IMR-90 (cell line): ENCODE data around the gene AGFG1. TPM values are rescaled to one million over a fixed set of nuclear protein-coding genes. Genes with fewer than 3 reads are reported as not detected.

Source experiments
- ATAC-seq: fragments of 200-7000 bp; cut with Tn5 transposase; 2 replicates; pipeline ENCODE4 v1.9.1; 2020; ENCODE audit warnings: low read depth, mild to moderate bottlenecking, moderate library complexity
- BruUV-seq: library from RNA; stranded (reverse); fragments of 400-500 nt; replicated peaks from 2 replicates; lab custom pipeline; 2021; lab: Mats Ljungman, UMichigan
- CTCF ChIA-PET: fragments of 300-600 bp; formaldehyde crosslinking; extraction: SDS; loops from one replicate; lab custom pipeline; 2021; ENCODE audit warnings: antibody characterized with exemption; lab: Yijun Ruan, JAX
- POLR2A ChIA-PET: fragments of 300-600 bp; sonication (Branson Sonifier 250); formaldehyde crosslinking; loops from one replicate; lab custom pipeline; 2022; ENCODE audit warnings: antibody characterized with exemption; ENCODE audit not compliant: unreplicated experiment; lab: Charles Lee
- DNase-seq: peaks from one replicate; pipeline ENCODE4 v3.0.0; 2013
- H2AFZ ChIP-seq: replicated peaks from 2 replicates; pipeline ENCODE3; 2013; ENCODE audit warnings: low read length, mild to moderate bottlenecking; ENCODE audit not compliant: poor library complexity
- H2AK5ac ChIP-seq: 2 replicates; pipeline ENCODE4 v1.6.1; 2013; ENCODE audit warnings: low read depth, low read length, inconsistent platforms
- H2AK9ac ChIP-seq: replicated peaks from 2 replicates; pipeline ENCODE3; 2013; ENCODE audit warnings: mild to moderate bottlenecking, low read depth, low read length, moderate library complexity; ENCODE audit not compliant: poor library complexity
- H2BK120ac ChIP-seq: 2 replicates; pipeline ENCODE4 v1.6.1; 2013; ENCODE audit warnings: low read depth, low read length, inconsistent platforms
- H2BK15ac ChIP-seq: 3 replicates; pipeline ENCODE4 v1.6.1; 2013; ENCODE audit warnings: low read depth, low read length, inconsistent platforms
- H2BK20ac ChIP-seq: 2 replicates; pipeline ENCODE4 v1.6.1; 2013; ENCODE audit warnings: low read depth, mild to moderate bottlenecking, inconsistent platforms, low read length, moderate library complexity
- H2BK5ac ChIP-seq: 2 replicates; pipeline ENCODE4 v1.6.1; 2013; ENCODE audit warnings: mild to moderate bottlenecking, low read depth, low read length, inconsistent platforms; ENCODE audit not compliant: poor library complexity, severe bottlenecking
- H3K14ac ChIP-seq: replicated peaks from 2 replicates; pipeline ENCODE4 v1.6.1; 2013; ENCODE audit warnings: low read depth, low read length, inconsistent platforms
- H3K18ac ChIP-seq: 2 replicates; pipeline ENCODE4 v1.6.1; 2013; ENCODE audit warnings: low read depth, low read length, control low read depth
- H3K23ac ChIP-seq: 2 replicates; pipeline ENCODE4 v1.6.1; 2013; ENCODE audit warnings: low read depth, low read length, inconsistent platforms
- H3K27ac ChIP-seq: 2 replicates; pipeline ENCODE4 v1.5.1; 2013; ENCODE audit warnings: mild to moderate bottlenecking, control low read depth, low read length; ENCODE audit not compliant: insufficient read depth
- H3K27me3 ChIP-seq: 2 replicates; pipeline ENCODE4 v1.6.1; 2013; ENCODE audit warnings: low read length; ENCODE audit not compliant: control insufficient read depth, insufficient read depth
- H3K36me3 ChIP-seq: 2 replicates; pipeline ENCODE4 v1.6.1; 2013; ENCODE audit warnings: low read length, mixed read lengths; ENCODE audit not compliant: control insufficient read depth, insufficient read depth
- H3K4ac ChIP-seq: 2 replicates; pipeline ENCODE4 v1.6.1; 2013; ENCODE audit warnings: low read depth, low read length, inconsistent platforms
- H3K4me1 ChIP-seq: 2 replicates; pipeline ENCODE4 v1.6.1; 2013; ENCODE audit warnings: low read length, mixed read lengths; ENCODE audit not compliant: control insufficient read depth, insufficient read depth
- H3K4me2 ChIP-seq: 2 replicates; pipeline ENCODE4 v1.6.1; 2013; ENCODE audit warnings: low read depth, mild to moderate bottlenecking, control low read depth, low read length, moderate library complexity
- H3K4me3 ChIP-seq: 2 replicates; pipeline ENCODE4 v1.5.1; 2013; ENCODE audit warnings: low read depth, mild to moderate bottlenecking, control low read depth, low read length, moderate library complexity; ENCODE audit not compliant: insufficient read depth
- H3K56ac ChIP-seq: 2 replicates; pipeline ENCODE4 v1.6.1; 2013; ENCODE audit warnings: low read length, inconsistent platforms; ENCODE audit not compliant: insufficient read depth; ENCODE audit errors: extremely low read depth
- H3K79me1 ChIP-seq, 2 experiments: 2 replicates each; pipeline ENCODE4 v1.6.1; 2013; ENCODE audit warnings: low read length in 2 of 2, inconsistent platforms in 1 of 2, low read depth in 1 of 2
- H3K9ac ChIP-seq: 2 replicates; pipeline ENCODE4 v1.6.1; 2013; ENCODE audit warnings: low read depth, low read length, control low read depth
- H3K9me1 ChIP-seq: 2 replicates; pipeline ENCODE4 v1.6.1; 2013; ENCODE audit warnings: low read length, inconsistent platforms; ENCODE audit not compliant: insufficient read depth
- H3K9me3 ChIP-seq: 2 replicates; pipeline ENCODE4 v1.6.1; 2013; ENCODE audit warnings: low read length; ENCODE audit not compliant: control insufficient read depth, insufficient read depth
- H4K20me1 ChIP-seq: 2 replicates; pipeline ENCODE4 v1.6.1; 2013; ENCODE audit warnings: low read length, inconsistent platforms; ENCODE audit not compliant: insufficient read depth
- H4K5ac ChIP-seq: 2 replicates; pipeline ENCODE4 v1.6.1; 2013; ENCODE audit warnings: mild to moderate bottlenecking, low read depth, low read length, control low read depth
- H4K8ac ChIP-seq, 2 experiments: 2 replicates each; pipeline ENCODE4 v1.6.1; 2013; ENCODE audit warnings: low read depth in 2 of 2, low read length in 2 of 2, control low read depth in 1 of 2, inconsistent platforms in 1 of 2
- H4K91ac ChIP-seq: 2 replicates; pipeline ENCODE4 v1.6.1; 2013; ENCODE audit warnings: low read depth, low read length, inconsistent platforms; ENCODE audit not compliant: insufficient read depth
- BHLHE40 ChIP-seq: fragments of 150-350 bp; IDR thresholded peaks from 2 replicates; pipeline ENCODE4 v1.6.1; 2016; ENCODE audit warnings: mild to moderate bottlenecking, low read depth, low read length
- CEBPB ChIP-seq: IDR thresholded peaks from 2 replicates; pipeline ENCODE4 v1.6.1; 2012; ENCODE audit warnings: low read depth, low read length, improper control_type of control experiment
- CHD1 ChIP-seq: IDR thresholded peaks from 2 replicates; pipeline ENCODE4 v1.6.1; 2012; ENCODE audit warnings: low read depth, low read length, improper control_type of control experiment
- CTCF ChIP-seq: conservative IDR thresholded peaks from 2 replicates; pipeline ENCODE4 v1.5.1; 2012; ENCODE audit warnings: mild to moderate bottlenecking, low read depth, low read length, improper control_type of control experiment
- ELK1 ChIP-seq: fragments of 150-350 bp; IDR thresholded peaks from 2 replicates; pipeline ENCODE4 v1.6.1; 2016; ENCODE audit warnings: low read depth, mild to moderate bottlenecking, low read length, moderate library complexity, borderline replicate concordance
- FOS ChIP-seq: fragments of 150-350 bp; IDR thresholded peaks from 2 replicates; pipeline ENCODE4 v1.6.1; 2016; ENCODE audit warnings: low read depth, low read length
- MAFK ChIP-seq: IDR thresholded peaks from 2 replicates; pipeline ENCODE4 v1.6.1; 2012; ENCODE audit warnings: low read depth, low read length, improper control_type of control experiment
- MAZ ChIP-seq: IDR thresholded peaks from 2 replicates; pipeline ENCODE4 v1.6.1; 2012; ENCODE audit warnings: low read depth, mild to moderate bottlenecking, low read length, improper control_type of control experiment, moderate library complexity, borderline replicate concordance
- MXI1 ChIP-seq: IDR thresholded peaks from 2 replicates; pipeline ENCODE4 v1.6.1; 2012; ENCODE audit warnings: low read depth, mild to moderate bottlenecking, low read length, moderate library complexity, borderline replicate concordance
- NFE2L2 ChIP-seq: fragments of 150-350 bp; IDR thresholded peaks from 2 replicates; pipeline ENCODE4 v1.6.1; 2016; ENCODE audit warnings: low read depth, mild to moderate bottlenecking, low read length
- POLR2A ChIP-seq: IDR thresholded peaks from 2 replicates; pipeline ENCODE4 v1.6.1; 2012; ENCODE audit warnings: mild to moderate bottlenecking, low read depth, low read length
- RAD21 ChIP-seq: IDR thresholded peaks from 2 replicates; pipeline ENCODE4 v1.6.1; 2012; ENCODE audit warnings: low read length, improper control_type of control experiment
- RCOR1 ChIP-seq: IDR thresholded peaks from 2 replicates; pipeline ENCODE4 v1.6.1; 2012; ENCODE audit warnings: mild to moderate bottlenecking, low read length, improper control_type of control experiment; ENCODE audit not compliant: insufficient replicate concordance
- RFX5 ChIP-seq: IDR thresholded peaks from 2 replicates; pipeline ENCODE4 v1.8.0; 2012; ENCODE audit warnings: low read depth, mild to moderate bottlenecking, low read length, moderate library complexity
- SMC3 ChIP-seq: fragments of 150-350 bp; IDR thresholded peaks from 2 replicates; pipeline ENCODE4 v1.6.1; 2016; ENCODE audit warnings: low read depth, mild to moderate bottlenecking, antibody characterized with exemption, low read length, moderate library complexity
- USF2 ChIP-seq: fragments of 150-350 bp; IDR thresholded peaks from 2 replicates; pipeline ENCODE4 v1.6.1; 2017; ENCODE audit warnings: mild to moderate bottlenecking, antibody characterized with exemption, low read length, low read depth
- WGBS, 2 experiments: methylation state at CpG; one replicate each; pipeline versions ENCODE4 v1.1.5 to v1.1.7; 2013; ENCODE audit warnings: missing lambda C conversion rate in 2 of 2; ENCODE audit not compliant: insufficient read length in 1 of 2; ENCODE audit errors: extremely low coverage in 2 of 2; 5-methylcytosine and 5-hydroxymethylcytosine counted together
- dilution Hi-C: fragments of 300-500 bp; cut with HindIII; formaldehyde crosslinking; loops from one replicate; pipeline ENCODE4 v1.14.3; 2018; ENCODE audit warnings: low sequenced_read_pairs; ENCODE audit not compliant: unreplicated experiment
- in situ Hi-C: fragments of 300-500 bp; cut with MboI; formaldehyde crosslinking; loops from 3 replicates; pipeline ENCODE4 v1.14.3; 2019; ENCODE audit warnings: low sequenced_read_pairs, inconsistent platforms, mixed read lengths
- intact Hi-C: fragments of 100-400 bp; cut with micrococcal nuclease; formaldehyde crosslinking; loops from 2 replicates; pipeline ENCODE4 v1.10.0; 2022
- polyA plus RNA-seq, 3 experiments: library from polyadenylated mRNA; depleted of rRNA; stranded (reverse); fragments of >200 nt; gene quantifications; 2 replicates each; pipeline ENCODE4 v1.2.3, GENCODE V29; 2012; ENCODE audit warnings: low replicate concordance in 1 of 3
- total RNA-seq: library from RNA; depleted of rRNA; stranded (reverse); fragments of >200 nt; gene quantifications from 2 replicates; pipeline ENCODE4 v1.2.3, GENCODE V29; 2012

Gene AGFG1
- total and polyA plus RNA-seq, 2 of the 4 experiments (the other 2 are of a cell fraction), result 58.4 to 126 TPM

- no peak overlapping the region for H3K56ac ChIP-seq
- POLR2A ChIA-PET, result no interaction called here
- H4K91ac ChIP-seq, result no peak overlapping the region
- no peak overlapping the region for H2AK9ac ChIP-seq
- no peak for TF ChIP-seq MAZ
- TF ChIP-seq ELK1, result no peak
- no peak for TF ChIP-seq CEBPB
- TF ChIP-seq NFE2L2, result no peak
- no peak for TF ChIP-seq RAD21
- no peak for TF ChIP-seq SMC3
- no peak for TF ChIP-seq CTCF
- TF ChIP-seq CHD1, result no peak
- no peak for TF ChIP-seq MAFK
- no peak for TF ChIP-seq RFX5
- TF ChIP-seq MXI1, result no peak
- no peak for TF ChIP-seq POLR2A
- no peak for TF ChIP-seq USF2
- TF ChIP-seq RCOR1, result no peak
- no peak for TF ChIP-seq BHLHE40
- TF ChIP-seq FOS, result no peak
- no peak overlapping the region for H2BK15ac ChIP-seq
- H3K18ac ChIP-seq, result peak overlapping the region; percentile 27; the same call in 1 of the 2 replicates
- H3K14ac ChIP-seq, result no peak overlapping the region
- H4K5ac ChIP-seq, result peak overlapping the region; percentile 50; the same call in 1 of the 2 replicates
- DNase-seq (peak; percentile 3), ATAC-seq (peak; percentile 24; the same call in 1 of the 2 replicates)
- no peak overlapping the region for H2BK20ac ChIP-seq
- dilution Hi-C loops, result no loop called here
- H2BK120ac ChIP-seq, result no peak overlapping the region
- H3K79me1 ChIP-seq, result no peaks in the 10 kb centered on the region
- no peak overlapping the region for H2AFZ ChIP-seq
- H2BK5ac ChIP-seq, result no peak overlapping the region
- H2AK5ac ChIP-seq, result no peak overlapping the region
- no peak overlapping the region for H3K9ac ChIP-seq
- CTCF ChIA-PET, result interaction anchor here (0.7 to 1.4 kb wide), 3 partner anchors 18 to 165 kb away, joined by 4 to 5 read pairs (median 5); no protein-coding TSS in a partner anchor
- H3K36me3 ChIP-seq, result peaks cover 4% of the 10 kb centered on the region
- H4K20me1 ChIP-seq, result no peaks in the 10 kb centered on the region
- BruUV-seq, result no TSS peak
- peaks cover 3% of the 10 kb centered on the region; the same call in 1 of the 2 replicates for H3K4me1 ChIP-seq
- H3K4ac ChIP-seq, result no peak overlapping the region
- no peak overlapping the region for H4K8ac ChIP-seq
- no peaks in the 10 kb centered on the region for H3K27me3 ChIP-seq
- intact Hi-C loops, result loop anchor here (5.0 kb wide), 1 partner anchor 197 kb away; no protein-coding TSS in a partner anchor
- no peaks in the 10 kb centered on the region for H3K9me1 ChIP-seq
- 20% methylated on average over 1 of the region's 1 CpG; no CpG with 5 or more reads in 1 of the 2 experiments for WGBS, 2 experiments
- peak overlapping the region; percentile 50; the same call in 1 of the 2 replicates for H3K4me2 ChIP-seq
- no peak overlapping the region for H3K4me3 ChIP-seq
- no peaks in the 10 kb centered on the region for H3K9me3 ChIP-seq
- H3K23ac ChIP-seq, result no peak overlapping the region
- no peak overlapping the region for H3K27ac ChIP-seq
- in situ Hi-C loops, result no loop called here
Observed at GRCh38 chr2:227570615-227571014, 98.7 kb downstream of the AGFG1 start.
